Psoas muscle (tissue), 8 donors: ENCODE data around the gene GCN1. TPM values are rescaled to one million over a fixed set of nuclear protein-coding genes. Genes with fewer than 3 reads are reported as not detected.
"Not testable (repeated sequence)": the region's sequence is repeated elsewhere in the genome, so short reads cannot be mapped to it uniquely, and the experiment has no call there.

Source experiments
- ATAC-seq, 4 donors: fragments of 200-7000 bp; cut with Tn5 transposase; one replicate each; pipeline ENCODE4 v1.9.1; 2020; ENCODE audit warnings: moderate library complexity in 3 of 4, mild to moderate bottlenecking in 2 of 4
- DNase-seq, 2 donors: peaks; one replicate each; pipeline ENCODE4 v3.0.0-alpha.2; 2020
- H3K27ac ChIP-seq: fragments of 200-600 bp; one replicate; pipeline ENCODE4 v1.8.0; 2022
- H3K27me3 ChIP-seq, 3 donors: fragments of 200-600 bp in 1 of 3; one replicate each; pipeline versions ENCODE4 v1.6.1 to v1.8.0; 2013 to 2022; ENCODE audit warnings: low read length in 2 of 3, mild to moderate bottlenecking in 2 of 3, moderate library complexity in 1 of 3; ENCODE audit not compliant: insufficient read depth in 3 of 3
- H3K36me3 ChIP-seq, 2 donors: fragments of 200-600 bp in 1 of 2; one replicate each; pipeline versions ENCODE4 v1.6.1 to v1.8.0; 2013 to 2022; ENCODE audit warnings: low read depth in 1 of 2, mild to moderate bottlenecking in 1 of 2, moderate library complexity in 1 of 2; ENCODE audit not compliant: insufficient read depth in 1 of 2
- H3K4me1 ChIP-seq: fragments of 200-600 bp; one replicate; pipeline ENCODE4 v1.8.0; 2022
- H3K4me3 ChIP-seq: fragments of 200-600 bp; one replicate; pipeline ENCODE4 v1.8.0; 2022; ENCODE audit warnings: mild to moderate bottlenecking
- H3K9me3 ChIP-seq: fragments of 200-600 bp; one replicate; pipeline ENCODE4 v1.8.0; 2022
- WGBS, 3 donors: extraction: QIAGEN DNeasy Blood & Tissue Kit; methylation state at CpG; one replicate each; pipeline versions ENCODE4 v1.1.6 to v1.1.7; 2013; 5-methylcytosine and 5-hydroxymethylcytosine counted together
- intact Hi-C, 2 donors: fragments of 100-400 bp; cut with DNase I; formaldehyde crosslinking; loops; one replicate each; pipeline versions ENCODE4 v1.11.0 to v1.14.2; 2022
- polyA plus RNA-seq, 3 donors: library from polyadenylated mRNA; stranded (reverse); fragments of 200-250 nt; gene quantifications; one replicate each; pipeline ENCODE4 v1.2.3, GENCODE V29; 2013
- total RNA-seq, 4 donors: library from RNA; stranded (reverse); fragmentation: NEBNext Ultra II Directional in 2 of 4; extraction: Animal tissue kit (Norgen Biotek cat#: 25700) in 2 of 4; gene quantifications; one replicate each; pipeline versions ENCODE4 v1.2.1 to v1.2.4, GENCODE V29; 2021 to 2023
- TF ChIP-seq, protein P1 (sequence below): fragments of 200-600 bp; IDR thresholded peaks from one replicate; pipeline ENCODE4 v1.8.0; 2022; ENCODE audit warnings: antibody characterized with exemption
- donor health status: healthy with polysubstance abuse.
- donor health status: DM: no; HTN: no; CAD: no; lungs with moderate emphysema.
- donor health status: Bipolar disorder and iron deficiency.
- donor health status: healthy.
- donor health status: DM: yes; HTN: yes; CAD: no.
- donor health status: DM: no; HTN: no; CAD: no.
- donor health status: DM: no; HTN: no; CAD: no.
- donor health status: DM: yes; HTN: yes; CAD: no.

GCN1 gene
- total and polyA plus RNA-seq, 7 donors, result 19.6 to 80.9 (median 63.1) TPM

DNA sequence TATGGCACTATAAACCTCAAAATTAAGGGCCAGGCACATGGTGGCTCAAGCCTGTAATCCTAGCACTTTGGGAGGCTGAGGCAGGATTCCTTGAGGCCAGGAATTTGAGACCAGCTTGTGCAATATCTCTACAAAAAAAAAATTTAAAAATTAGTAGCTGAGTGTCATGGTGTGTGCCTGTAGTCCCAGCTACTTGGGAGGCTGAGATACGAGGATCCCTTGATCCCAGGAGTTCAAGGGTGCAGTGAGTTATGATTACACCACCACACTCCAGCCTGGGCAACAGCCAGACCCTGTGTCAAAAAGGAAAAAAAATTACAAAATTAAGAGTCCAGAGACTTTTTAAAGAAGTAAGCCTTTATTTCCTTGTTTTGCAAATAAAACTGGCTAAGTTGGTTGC is 1.8 kb upstream of the GCN1 start:
- intact Hi-C loops, result no loop called here
- H3K27me3 ChIP-seq, result no peaks in the 10 kb centered on the region
- H3K4me1 ChIP-seq, result peaks cover 60% of the 10 kb centered on the region
- WGBS, 3 donors, result 64 to 69% (median 65%) methylated on average over 1 of the region's 1 CpG
- H3K4me3 ChIP-seq, result no peak overlapping the region
- TF ChIP-seq, protein P1, sequence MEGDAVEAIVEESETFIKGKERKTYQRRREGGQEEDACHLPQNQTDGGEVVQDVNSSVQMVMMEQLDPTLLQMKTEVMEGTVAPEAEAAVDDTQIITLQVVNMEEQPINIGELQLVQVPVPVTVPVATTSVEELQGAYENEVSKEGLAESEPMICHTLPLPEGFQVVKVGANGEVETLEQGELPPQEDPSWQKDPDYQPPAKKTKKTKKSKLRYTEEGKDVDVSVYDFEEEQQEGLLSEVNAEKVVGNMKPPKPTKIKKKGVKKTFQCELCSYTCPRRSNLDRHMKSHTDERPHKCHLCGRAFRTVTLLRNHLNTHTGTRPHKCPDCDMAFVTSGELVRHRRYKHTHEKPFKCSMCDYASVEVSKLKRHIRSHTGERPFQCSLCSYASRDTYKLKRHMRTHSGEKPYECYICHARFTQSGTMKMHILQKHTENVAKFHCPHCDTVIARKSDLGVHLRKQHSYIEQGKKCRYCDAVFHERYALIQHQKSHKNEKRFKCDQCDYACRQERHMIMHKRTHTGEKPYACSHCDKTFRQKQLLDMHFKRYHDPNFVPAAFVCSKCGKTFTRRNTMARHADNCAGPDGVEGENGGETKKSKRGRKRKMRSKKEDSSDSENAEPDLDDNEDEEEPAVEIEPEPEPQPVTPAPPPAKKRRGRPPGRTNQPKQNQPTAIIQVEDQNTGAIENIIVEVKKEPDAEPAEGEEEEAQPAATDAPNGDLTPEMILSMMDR, result no peak
- ATAC-seq (no peak), DNase-seq (no peak)
- H3K27ac ChIP-seq, result peak overlapping the region; percentile 91
- H3K36me3 ChIP-seq, result peaks cover 0 to 42% of the 10 kb centered on the region in 2 donors
- no peaks in the 10 kb centered on the region for H3K9me3 ChIP-seq

DNA sequence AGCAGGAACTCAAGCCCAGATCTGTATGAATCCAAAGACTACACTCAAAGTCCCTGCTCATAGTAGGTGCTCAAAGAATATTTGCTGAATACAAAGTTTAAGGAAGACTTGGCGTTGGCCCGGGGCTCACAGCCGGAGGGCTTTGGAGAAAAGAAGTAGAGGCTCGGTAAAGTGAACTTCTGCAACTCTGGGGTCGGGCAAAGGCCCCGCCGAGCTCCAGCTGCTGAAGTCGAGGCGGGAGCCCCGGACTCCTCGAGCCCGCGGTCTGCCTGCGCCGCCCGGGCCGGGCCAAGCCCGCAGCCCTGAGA is 335 bp downstream of the GCN1 start:
- TF ChIP-seq, protein P1, result no peak
- 0% methylated on average over 13 to 18 of the region's 18 CpGs for WGBS, 3 donors
- peak overlapping the region; percentile 84 for H3K4me3 ChIP-seq
- peak in 1 of 2 donors; percentile 64 for DNase-seq
- H3K36me3 ChIP-seq, result peaks cover 5 to 51% of the 10 kb centered on the region in 2 donors
- ATAC-seq, result peak; percentile 40 to 48 (median 42)
- H3K27ac ChIP-seq, result peak overlapping the region; percentile 91
- no peaks in the 10 kb centered on the region for H3K9me3 ChIP-seq
- intact Hi-C loops, result no loop called here
- H3K4me1 ChIP-seq, result peaks cover 52% of the 10 kb centered on the region
- H3K27me3 ChIP-seq, result no peaks in the 10 kb centered on the region

DNA sequence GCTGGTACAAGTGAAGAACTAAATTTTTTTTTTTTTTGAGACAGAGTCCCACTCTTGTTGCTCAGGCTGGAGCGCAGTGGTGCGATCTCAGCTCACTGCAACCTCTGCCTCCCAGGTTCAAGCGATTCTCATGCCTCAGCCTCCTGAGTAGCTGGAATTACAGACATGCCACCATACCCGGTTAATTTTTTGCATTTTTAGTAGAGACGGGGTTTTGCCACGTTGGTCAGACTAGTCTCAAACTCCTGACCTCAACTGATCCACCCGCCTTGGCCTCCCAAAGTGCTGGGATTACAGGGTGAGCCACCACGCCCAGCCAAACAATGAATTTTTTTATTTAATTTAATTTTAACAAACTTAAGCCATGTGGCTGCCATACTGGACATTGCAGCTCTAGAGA is 1.2 kb downstream of the GCN1 start:
- H3K4me3 ChIP-seq, result peak overlapping the region; percentile 84
- intact Hi-C loops, ATAC-seq, DNase-seq, H3K27ac ChIP-seq, H3K27me3 ChIP-seq, H3K9me3 ChIP-seq: not testable (repeated sequence)
- peaks cover 5 to 51% of the 10 kb centered on the region in 2 donors for H3K36me3 ChIP-seq
- peaks cover 45% of the 10 kb centered on the region for H3K4me1 ChIP-seq
- WGBS, 3 donors, result 74 to 78% (median 77%) methylated on average over 8 of the region's 8 CpGs

DNA sequence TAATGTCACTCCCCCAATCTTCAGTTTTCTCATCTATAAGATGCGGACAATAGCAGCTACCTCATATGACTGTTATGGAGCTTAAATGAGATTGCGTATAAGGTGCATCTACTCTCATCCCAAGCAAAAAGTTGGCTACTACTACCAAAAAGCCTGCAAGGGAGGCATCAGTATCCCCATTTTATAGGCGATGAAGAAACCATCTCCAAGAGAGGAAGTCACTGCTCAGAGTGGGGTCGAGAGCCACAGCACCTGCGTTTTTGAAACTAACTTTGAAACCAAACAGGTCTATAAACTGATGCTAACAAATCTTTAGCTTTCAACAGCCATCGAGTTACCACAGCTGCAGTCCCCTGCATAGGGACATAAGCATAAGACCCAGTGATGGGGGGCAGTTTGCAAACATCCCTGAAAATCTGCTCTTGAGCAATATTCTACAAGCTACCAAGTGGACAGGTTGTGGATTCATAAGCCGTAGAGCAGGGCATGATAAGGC is 3.5 kb downstream of the GCN1 start:
- Histone ChIP-seq H3K36me3 (peaks cover 10 to 51% of the 10 kb centered on the region in 2 donors), H3K9me3 (no peaks in the 10 kb centered on the region), H3K4me1 (peaks cover 25% of the 10 kb centered on the region), H3K27me3 (no peaks in the 10 kb centered on the region), H3K27ac (no peak overlapping the region), H3K4me3 (no peak overlapping the region)
- WGBS, 3 donors, result 88% methylated on average over 7 of the region's 7 CpGs
- TF ChIP-seq, protein P1, result no peak
- no peak for DNase-seq
- intact Hi-C loops, result no loop called here
- ATAC-seq, result no peak

DNA sequence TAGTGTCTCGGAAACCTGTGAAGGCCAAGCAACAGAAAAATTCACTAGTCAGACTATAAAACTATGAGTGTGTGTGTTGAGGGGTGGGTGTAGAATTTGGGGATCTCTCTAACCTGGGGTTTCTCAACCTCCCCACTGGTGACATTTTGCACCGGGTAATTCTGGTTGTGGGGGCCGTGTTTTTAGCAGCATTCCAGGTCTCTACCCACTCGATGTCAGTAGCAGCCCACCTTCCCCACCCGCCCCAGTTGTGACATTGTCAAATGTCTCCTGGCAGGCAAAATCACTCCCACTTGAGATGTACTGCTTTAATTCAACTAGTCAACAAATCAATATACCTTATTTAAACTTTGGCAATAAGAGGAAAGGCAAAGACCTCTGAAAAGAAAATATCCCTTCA is 4.1 kb downstream of the GCN1 start:
- DNase-seq (no peak), ATAC-seq (no peak)
- Histone ChIP-seq H3K4me3 (no peak overlapping the region), H3K9me3 (no peaks in the 10 kb centered on the region), H3K4me1 (peaks cover 18% of the 10 kb centered on the region), H3K36me3 (peaks cover 11 to 52% of the 10 kb centered on the region in 2 donors), H3K27me3 (no peaks in the 10 kb centered on the region), H3K27ac (no peak overlapping the region)
- intact Hi-C loops, result no loop called here
- TF ChIP-seq, protein P1, result no peak
- WGBS, 3 donors, result 88 to 93% (median 89%) methylated on average over 5 of the region's 5 CpGs
